ENCODE measurements around the gene MAP3K14.

The MAP3K14 gene

DNA sequence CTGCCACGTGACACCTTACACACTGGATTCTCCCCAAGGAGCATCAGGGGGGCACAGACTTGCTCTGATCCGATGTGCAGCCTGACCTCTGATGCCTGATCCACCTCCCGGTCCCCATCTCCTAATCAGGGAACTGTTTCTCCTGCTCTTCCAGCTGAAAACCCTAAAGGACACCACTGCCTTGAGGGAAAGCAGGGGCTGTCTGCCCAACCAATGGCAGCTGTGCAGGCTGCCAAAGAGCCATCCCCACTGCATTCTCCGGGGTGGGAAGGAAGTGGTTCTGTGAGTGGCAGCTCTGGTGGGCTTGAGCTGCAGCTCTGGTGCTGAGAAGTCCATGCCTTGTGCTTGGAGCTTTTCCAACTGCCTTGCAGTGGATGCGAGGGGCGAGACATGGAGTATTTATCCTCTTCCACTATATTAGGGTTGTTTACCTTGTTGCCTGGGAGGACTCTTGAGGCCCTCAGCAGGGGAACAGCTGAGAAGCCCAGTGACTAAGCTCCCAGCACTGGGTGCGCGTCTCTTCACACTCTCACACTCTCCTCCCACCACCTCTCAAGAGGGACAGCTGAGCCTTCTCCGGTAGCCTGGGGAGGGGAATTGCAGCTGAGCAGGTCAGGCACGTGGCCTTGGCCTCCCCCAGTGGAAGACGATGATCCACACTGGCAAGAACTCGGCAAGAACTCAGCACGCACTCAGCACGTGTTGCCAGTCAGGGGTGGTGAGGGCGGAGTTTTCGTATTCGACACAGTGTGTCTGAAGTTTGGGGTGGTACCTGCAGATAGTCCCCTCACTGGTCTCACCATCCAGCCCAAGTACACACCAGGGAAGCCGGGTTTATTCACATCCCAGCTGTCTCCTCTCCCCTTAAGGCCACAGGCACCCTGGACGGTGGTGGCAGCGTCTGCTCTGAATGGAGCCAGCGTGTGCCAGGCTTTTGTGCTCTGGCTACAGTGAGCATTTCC is 33.9 kb downstream of the MAP3K14 start:
- no peak for DNase-seq (ENCODE audit: low read depth)

DNA sequence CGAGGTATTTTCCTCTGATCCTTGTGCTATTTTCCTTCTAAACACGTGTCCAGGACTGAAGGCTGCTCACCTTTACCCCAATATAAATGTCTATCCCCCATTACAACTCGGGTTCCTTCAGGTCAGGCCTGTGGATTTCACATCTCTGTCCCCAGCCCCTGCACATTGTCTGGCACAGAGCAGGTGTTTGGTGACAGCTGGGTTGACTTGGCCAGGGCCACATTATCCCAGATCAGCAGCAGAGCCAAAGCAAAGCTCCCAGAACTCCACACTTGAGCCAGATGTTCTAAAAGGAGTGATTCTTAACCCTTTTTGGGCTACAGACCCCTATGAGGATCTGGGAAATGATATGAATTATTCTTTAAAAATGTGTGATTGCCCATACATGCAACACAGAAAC is 36.9 kb downstream of the MAP3K14 start:
- DNase-seq (ENCODE audit: low read depth) = no peak

DNA sequence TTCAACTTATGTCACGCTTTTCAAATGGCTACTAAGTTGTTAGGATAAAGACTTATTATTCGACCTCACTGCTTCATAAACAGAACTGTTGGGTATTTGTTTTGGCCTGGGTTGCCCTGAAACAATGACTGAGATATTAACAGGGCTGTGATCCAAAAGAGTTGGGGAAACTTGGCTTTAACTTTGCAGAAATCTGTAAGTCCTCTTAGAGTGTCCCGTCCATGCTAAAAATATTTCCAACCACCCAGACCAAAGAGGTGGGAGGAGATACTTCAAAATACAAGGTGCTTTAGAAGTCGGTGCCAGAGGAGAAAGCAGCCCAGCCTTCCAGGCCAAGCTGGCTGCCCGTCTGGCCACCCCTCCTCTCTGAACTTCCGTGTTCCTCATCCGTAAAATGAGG is 38.8 kb downstream of the MAP3K14 start:
- DNase-seq (ENCODE audit: low read depth) = no peak

DNA sequence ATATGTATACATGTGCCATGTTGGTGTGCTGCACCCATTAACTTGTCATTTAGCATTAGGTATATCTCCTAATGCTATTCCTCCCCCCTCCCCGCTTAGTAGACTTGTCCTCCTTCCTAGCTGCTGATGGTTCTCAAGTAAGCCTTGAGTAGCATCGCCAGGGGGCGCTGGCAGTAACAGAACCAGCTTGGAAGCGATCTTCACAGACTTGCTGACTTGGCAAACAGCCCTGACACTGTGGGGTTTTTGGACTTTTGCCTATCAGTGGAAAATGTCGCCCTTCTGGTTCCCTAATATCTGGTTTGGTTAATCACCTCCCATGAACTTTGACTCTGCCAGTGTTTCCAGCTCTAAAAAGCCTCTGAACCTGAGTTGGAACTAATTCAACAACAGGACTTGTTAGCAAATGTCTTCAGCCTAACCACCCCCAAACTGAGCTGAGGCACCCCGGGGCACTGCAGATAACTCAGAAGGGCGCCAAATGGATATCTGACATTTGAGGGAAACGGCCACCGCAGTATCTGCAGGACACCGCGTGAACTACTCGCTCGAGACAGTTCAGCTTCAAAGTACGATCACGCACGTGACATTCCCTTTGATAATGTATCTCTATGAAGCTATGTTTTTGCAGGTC is 39.5 kb downstream of the MAP3K14 start:
- peak; percentile 82 for DNase-seq (ENCODE audit: low read depth)

DNA sequence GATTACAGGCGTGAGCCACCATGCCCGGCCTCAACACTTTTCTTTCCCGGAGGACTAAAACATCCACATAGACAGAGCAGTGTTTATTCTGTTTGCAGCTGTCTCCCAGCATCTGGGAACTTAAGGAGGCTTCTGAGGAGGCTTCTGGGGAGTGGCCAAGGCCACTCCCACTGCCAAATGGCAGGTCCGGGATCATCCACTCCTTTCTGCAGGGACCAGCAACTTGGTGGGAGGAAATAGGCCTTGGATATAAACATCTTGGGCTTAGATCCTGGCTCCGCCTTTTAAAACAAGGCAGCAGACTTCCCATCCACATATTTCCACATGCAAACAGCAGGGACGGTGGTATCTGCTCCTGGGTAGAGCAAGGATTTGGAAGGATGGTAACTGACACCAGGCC is 40.8 kb downstream of the MAP3K14 start:
- no peak for DNase-seq (ENCODE audit: low read depth)

DNA sequence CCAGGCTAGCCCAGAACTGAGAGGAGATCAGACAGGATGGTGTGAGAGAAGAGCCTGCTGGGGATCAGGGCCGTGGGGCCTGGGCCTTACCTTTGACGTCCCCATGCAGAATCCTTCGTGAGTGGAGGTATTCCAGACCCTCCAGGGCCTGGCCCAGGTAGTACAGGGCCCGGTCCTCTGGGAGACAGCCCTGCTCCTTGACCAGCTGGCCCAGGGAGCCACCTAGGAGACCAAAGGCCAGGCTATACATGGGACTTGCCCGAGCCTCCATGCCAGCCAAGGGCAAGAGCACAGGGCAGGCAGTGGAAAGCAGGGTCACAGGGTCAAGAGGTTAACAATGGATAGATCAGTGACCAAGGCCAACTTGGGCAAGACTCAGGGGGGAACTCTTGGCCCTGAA is 42.8 kb downstream of the MAP3K14 start:
- DNase-seq (ENCODE audit: low read depth) = no peak

DNA sequence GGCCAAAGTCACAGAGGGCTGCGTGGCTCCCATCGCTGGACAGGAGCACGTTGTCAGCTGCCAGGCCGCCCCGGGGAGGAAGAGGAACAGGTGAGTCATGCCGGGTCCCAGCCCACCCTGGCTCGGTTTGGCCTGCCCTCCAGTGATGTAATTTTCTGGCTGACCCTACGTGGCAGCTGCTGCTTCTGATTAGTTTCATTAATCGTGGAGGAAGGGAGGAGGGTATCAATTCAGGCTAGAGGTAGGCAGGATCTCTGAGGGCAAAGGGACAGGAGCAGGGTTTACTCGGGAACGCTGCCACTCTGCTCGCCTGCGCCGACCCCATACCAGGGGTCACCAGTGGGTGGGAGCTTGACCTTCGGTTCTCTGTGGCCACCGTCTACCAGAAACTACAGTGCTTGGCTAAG is 43.3 kb downstream of the MAP3K14 start:
- no peak for DNase-seq (ENCODE audit: low read depth)

DNA sequence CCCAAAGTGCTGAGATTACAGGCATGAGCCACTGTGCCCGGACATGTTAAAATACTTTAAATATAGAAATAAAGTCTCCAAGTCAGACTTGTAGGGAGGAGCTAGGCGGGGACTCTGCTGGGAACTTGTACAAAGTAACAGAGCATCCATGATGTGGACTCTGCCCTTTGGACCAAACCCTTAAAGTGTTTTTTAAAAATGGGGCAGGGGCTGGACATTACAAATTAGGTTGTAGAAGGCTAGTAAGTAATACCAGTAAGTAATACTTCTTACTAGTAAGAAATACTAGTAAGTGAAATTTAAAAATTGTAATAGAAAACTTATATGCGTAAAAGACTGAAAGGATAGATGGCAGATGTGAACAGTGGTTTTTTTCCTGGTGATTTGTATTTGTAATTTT is 45.2 kb downstream of the MAP3K14 start:
- DNase-seq (ENCODE audit: low read depth) = no peak

DNA sequence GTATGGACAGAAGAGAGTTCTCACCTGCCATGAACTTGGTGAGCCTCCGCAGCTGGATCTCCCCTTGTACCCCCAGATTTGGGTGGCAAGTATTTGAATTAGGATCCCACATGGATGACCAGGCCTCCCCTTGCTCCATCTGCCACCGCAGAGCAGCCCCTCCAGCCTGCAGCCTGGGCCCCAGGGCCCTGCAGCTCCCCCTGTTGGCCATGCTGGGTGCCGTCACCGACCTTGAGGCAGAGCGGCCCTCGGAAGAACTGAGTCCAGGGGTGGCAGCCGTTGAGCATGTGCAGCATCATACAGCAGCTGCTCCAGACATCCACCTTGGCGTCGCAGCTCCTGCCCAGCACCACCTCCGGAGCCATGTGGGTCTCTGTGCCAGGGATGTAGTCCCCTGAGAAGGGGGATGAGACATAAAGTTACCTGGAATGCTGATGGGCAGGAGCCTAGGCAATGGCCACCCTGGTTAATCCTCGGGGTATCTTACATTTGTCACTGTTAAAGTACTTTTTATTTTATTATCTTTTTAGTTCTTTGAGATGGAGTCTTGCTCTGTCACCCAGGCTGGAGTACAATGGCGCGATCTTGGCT is 45.9 kb downstream of the MAP3K14 start:
- DNase-seq (ENCODE audit: low read depth) = peak; percentile 36

DNA sequence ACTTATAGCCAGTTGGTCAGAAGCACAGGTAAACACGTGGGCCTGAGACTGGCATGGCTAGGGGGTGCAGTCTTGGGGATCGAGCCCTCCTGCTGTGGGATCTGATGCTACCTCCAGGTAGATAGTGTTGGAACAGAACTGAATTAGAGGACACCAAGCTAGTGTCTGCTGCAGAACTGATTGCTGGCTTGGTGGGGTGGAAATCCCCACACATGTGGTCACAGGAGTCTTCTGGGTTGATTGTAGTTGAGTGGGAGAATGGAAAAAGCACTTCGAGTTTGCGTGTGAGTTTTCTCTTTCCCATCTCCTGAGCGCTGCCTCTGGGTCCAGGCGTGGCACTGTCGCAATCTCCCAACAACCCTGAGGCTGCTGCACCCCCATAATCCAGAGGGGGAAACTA is 46.9 kb downstream of the MAP3K14 start:
- no peak for DNase-seq (ENCODE audit: low read depth)

DNA sequence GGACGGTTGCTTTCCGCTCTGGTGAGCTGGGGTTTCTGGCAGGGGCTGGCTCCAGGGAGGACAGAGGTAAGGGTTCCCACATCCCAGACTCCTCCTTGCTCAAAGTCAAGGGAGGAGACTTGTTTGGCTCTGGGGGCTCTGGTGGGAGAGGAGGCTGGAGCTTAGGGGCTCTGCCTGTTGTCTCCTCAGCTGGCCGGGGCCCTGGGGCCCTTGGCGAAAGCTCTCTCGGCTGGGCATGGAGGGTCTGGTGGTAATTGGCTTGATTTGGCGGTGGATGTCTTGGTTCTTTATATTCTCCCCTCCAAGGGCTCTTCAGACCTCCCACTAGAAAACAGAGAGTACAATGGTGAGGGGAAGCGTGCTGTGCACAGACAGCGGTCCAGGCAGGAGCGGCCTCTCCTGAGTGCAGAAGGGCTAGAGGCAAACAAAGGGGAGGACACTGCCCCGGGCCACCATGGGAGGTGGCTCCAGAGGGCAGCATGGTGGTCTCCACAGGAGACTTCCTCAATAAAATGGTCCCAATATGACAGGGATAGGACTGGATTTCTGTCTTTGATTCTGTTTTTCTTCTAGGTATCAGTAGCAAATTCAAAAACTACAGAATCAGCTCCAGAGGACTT is 49.3 kb downstream of the MAP3K14 start:
- DNase-seq (ENCODE audit: low read depth) = no peak

DNA sequence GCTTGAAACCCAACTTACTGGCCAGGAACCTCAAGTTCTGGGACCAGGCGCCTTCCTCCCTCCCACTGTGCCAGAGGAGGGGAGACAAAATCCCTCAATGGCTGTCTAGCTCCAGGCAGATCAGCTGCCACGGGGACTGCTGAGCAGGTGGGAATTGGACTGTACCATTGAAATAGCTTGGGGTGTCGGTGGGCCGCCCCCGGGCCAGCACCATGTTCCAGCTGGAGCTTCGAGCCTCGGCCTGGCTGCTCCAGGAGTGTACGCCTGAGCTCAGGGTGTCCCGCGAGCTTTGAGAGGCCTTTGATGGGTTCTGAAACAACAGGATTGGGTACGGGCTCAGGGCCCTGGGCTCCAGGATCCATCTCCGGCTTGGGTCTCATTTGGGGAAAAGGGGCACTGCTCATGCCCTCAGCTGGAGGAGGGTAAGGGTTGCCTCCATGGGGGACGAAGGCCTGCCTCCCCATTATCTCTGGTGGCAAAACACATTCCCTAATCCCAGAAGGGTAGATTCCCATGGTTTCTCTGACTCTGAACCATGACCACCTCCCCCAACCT is 50.4 kb downstream of the MAP3K14 start:
- no peak for DNase-seq (ENCODE audit: low read depth)

DNA sequence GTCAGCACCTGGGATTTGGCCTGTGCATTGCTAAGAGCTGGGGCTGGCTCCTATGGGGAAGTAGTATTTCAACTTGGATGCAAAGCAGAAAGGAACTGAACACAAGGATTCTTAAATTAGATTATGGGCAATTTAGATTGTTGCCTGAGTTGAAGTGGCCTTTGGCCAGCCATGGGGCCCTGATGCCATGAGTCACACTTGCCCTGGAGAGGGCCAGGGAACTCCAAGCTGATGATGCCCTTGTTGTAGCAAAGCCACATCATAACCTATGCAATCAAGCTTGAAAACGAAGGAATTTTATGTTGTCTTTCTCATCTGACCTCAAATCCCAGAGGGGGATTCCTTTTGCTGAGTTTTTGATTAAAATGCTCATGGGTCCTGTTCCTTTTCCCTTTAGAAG is 51.0 kb downstream of the MAP3K14 start:
- DNase-seq (ENCODE audit: low read depth) = no peak

DNA sequence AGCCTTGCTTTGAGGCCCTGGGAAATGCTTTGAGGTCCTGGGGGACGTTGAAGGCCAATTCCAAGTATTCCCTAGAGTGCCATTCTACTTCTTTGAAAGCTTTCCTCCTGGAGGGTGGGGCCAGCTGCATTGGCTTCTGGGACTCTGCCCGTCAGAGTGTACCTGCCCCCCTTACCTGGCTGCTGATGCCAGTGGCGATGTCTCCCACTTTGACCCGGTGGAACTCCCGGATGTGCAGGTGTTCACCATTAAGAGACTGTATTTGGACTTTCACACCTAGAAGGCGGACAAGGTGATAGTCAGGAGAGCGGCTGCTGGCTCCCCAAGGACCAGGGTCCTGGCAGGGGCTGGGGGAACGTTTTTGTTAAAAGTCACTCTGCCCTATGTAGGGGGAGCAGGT is 51.8 kb downstream of the MAP3K14 start:
- no peak for DNase-seq (ENCODE audit: low read depth)

DNA sequence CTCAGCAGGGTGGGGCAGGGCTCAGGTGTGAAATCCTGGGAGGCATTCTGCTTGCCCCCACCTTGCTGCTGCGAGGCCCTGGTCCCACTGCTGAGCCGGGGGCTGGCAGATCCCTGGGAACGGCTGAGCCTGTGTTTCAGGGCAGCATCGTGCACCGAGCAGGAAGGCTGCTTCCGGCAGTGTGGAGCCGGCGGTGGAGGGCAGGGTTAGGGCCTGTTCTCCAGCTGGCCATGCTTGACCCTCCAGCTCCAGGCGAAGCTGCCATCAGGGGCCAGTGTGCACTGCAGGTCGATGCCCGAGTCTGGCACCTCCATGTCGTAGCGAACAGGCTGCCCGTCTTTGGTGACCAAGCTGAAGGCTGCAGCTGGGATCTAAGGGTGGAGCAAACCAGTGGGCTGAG is 52.4 kb downstream of the MAP3K14 start:
- no peak for DNase-seq (ENCODE audit: low read depth)

DNA sequence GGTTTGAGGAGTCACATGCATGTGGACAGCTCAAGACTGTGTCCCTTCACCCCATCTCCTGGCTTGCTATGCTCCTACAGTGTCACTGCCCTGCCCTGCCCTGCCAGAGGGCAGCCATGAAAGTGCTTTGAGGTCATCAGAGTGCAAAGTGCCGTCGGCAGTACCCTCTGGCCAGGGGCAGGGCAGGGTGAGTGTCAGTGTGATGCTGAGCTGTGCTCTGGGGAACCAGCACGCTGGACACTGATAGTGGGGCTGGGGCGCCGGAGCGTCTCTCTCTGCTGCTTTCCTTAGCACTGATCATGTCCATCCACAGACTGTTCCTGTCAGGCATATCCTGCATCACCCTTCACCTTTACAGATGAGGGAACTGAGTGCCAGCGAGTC is 53.4 kb downstream of the MAP3K14 start:
- DNase-seq (ENCODE audit: low read depth) = no peak

DNA sequence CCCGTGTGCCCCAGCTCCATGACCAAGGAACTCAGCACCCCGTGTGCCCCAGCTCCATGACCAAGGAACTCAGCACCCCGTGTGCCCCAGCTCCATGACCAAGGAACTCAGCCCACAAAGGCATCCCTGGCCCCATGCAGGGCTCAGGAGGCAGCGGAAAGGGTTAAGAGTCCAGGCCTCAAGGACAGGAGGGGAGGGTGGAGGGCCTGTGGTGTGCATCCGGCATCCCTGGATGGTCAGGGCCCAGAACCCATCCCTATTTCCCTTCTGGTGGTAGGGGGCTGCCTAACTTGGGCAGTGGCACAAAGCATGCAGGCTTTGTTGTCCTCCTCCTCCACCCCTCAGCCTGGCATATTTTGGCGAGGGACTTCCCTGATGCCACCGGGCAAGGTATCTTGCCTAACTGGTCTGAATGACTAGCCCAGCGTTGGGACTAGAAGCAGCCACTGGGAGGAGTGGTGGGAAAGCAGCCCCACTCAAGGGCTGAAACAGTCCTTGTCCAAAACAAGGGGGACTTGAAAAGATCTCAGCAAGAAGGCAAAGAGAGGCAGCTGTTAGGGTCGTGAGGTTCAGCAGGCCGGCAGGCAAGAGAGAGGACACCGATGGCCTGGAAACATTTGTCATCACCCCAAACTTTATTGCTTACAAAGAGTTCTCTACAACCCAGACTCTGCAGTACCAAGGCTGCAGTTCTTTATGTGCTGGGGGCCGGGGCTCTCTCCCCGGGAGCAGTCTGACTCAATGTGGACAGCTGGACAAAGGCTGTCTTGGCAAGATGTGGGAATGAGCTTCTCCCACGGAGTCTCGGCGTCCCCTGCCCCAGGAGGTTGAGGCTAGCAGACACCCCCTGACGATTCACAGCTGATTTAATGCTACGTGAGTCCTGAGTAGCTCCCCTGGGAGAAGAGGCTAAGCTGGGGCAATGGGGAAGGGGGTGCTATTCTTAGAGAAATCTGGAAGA is 54.0 kb downstream of the MAP3K14 start:
- DNase-seq (ENCODE audit: low read depth) = no peak

DNA sequence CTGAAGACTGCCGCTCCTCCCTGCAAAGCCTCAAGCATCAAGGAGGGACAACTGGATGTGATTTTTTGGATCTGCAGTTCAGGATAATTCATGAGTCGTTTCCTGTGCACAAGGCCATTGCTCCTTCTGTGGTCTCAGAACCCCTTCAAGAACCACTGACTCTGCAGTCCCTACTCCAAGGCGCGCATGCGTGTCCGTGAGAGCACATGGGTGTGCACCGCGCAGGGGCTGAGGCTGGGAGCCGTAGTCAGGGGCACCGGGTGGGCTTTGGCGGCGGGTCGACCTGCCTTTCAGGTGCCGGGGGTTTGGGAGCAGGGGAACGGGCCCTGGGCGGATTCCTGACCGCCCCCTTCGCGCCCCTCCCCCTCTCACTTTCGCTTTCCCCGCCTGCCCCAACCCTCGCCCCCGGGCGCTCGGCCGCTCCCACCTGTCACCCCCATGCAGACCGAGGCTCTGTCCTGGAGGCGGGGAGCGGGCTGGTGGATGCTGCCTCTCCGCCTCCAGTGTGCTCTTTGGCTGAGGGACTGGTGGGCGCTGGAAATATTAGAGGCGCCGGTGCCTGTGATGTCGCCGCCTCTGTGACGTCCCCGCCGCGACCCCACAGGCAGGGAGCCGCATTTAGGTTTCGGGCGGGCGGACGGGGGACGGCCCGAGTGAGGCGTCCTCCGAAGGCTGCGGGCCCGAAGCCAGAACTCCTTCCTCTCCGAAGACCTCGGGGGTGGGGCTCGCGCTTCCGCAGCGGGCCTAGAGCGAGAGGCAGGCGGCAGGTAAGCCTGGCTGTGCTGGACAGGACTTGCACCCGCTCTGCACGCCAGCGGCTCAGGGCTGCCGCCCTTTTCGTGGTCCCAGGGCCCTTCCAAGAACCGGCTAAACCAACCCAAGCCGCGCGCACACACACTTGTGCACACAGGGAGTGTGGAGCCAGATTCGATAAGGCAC is 55.0 kb downstream of the MAP3K14 start, which contains the start of gene SPATA32:
SPATA32 (minus strand) TSS at position 518 of the 939 bp plus-strand sequence; CDS start at position 440, 78 bp downstream.
- peak; percentile 56 for DNase-seq (ENCODE audit: low read depth)

DNA sequence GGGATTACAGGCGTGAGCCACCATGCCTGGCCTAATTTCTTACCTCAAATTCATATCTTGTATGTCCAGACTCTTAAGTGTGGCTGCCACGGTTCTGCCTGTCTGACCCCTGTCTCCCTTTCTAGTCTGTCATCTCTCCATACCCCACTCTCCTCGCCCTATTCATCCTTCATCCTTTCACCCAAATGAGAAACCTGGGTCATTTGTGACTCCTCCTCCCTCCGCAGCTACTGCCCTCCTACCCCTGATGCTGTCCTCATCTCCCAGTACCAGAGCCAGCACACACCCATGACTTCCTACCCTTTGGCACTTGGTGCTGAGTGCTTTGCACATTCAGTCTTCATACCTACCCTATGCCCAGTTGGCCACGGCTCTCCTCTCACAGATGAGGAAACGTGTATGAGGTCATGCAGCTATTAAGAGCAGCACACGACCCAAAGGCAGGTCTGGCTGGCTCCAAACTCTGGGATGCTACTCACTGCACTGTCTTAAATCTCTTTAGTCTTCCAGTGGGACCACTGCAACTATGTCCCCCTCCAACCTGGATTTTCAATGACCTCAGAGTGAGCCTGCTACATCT is 56.5 kb downstream of the MAP3K14 start:
- no peak for DNase-seq (ENCODE audit: low read depth)

DNA sequence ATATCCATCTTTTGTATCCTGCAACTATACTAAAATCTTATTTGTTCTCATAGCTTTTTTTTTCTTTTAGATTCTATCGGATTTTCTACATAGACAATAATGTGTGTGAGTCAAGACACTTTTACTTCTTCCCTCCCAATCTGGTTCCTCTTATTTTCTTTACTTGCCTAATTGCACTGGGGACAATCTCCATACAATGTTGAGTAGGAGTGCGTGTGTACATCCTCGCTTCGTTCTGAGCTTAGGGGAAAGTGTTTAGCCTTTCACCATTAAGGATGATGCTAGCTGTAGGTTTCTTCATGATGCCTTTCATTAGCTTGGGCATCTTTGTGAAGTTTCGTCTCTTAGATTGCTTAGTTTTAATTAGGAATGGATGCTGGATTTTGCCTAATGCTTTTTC is 57.8 kb downstream of the MAP3K14 start:
- DNase-seq (ENCODE audit: low read depth) = no peak
